NCI-H446 treated with DMSO at 0.1 percent for 48 hours (cell line): ENCODE measurements around the gene ACY1.

Source experiments
- DNase-seq: peaks from one replicate; lab custom pipeline; 2025; lab: John Stamatoyannopoulos, UW

The ACY1 gene

DNA sequence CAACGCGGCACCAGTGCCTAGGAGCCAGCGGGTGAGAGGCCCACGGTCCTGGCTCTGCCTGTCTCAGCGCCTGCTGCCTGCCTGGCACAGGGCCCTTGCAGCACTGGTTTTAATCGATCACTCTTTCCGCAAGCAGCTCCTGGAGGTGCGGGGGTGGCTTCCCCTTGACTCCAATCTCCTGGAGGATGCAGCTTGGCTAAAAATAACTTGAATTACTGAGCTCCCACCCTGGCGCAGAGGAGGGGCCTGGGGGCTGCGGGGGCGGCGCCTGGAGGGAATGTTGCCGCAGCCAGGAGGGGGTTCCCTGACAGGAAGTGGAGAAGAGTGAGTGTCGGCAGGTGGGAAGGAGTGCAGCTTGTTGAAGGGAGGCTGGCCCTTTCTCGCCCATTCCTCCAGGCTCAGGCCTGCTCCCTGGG is 22.2 kb downstream of the ACY1 start:
- DNase-seq, result no peak

DNA sequence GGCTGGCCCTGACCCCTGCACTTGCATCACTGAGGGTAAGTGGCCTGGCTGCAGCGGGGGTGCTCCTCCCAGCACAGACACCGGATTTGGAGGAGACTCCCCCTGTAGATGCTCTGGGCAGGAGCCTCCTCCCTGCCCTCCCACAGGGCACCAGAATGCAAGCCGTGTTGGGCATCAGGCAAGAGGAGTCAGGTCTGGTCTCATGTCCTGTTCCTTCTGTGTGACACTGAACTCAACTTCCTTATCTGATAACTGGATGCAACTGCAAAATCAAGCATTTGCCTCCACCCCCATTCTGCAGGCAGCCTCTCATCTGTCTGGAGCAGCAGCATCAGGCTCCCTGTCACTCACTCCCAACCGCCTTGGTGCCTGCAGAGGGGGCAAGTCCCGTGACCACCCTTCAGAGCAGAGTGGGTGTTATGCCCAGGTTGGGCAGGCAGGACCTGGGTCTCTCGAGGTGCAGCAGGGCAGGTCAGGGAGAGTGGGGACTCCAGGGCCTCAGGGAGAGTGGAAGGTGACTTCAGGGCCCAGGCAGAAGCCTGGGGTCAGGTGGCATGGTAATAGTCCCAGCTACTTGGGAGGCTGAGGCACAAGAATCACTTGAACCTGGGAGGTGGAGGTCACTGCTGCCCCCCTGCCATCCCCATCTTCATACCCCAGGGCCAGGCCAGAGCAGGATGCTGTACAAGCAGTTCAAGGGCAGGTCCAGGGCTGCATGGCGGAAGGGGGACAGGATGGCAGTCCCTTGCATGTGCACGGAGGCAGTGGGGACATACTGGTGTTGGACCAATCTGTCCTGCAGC is 22.9 kb downstream of the ACY1 start:
- DNase-seq, result no peak

DNA sequence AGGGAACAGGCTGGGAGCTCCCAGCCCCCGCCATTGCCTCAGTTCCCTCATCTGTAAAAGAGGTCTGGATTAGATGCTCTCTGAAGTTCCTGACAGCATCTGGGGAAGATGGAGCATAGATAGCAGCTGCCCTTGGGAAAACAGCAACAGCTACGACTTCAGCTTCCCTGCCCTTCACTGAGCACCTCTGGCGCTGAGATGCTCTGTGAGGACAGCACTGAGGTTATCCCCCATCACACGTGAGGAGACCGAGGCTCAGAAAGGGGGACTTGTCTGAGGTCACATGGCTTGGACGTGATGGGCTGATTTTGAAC is 23.4 kb downstream of the ACY1 start:
- DNase-seq, result no peak

DNA sequence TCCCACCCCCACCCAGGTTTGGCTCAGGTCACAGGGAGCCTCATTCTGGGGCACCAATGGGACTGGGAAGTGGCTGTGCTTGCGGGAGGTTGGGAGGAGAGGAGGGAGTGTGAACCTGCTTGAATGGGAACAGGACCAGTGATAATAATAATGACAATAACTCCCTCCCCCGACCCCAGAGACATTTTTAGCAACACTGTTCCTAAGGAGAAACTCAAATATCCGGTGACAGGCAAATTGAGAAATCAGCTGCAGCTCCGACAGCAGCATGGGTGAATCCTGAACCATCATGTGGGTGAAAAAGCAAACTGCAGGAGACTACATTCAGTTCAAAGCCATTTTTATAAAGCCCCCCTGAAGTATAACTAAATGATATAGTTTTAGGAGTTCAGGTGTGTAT is 24.0 kb downstream of the ACY1 start:
- no peak for DNase-seq

DNA sequence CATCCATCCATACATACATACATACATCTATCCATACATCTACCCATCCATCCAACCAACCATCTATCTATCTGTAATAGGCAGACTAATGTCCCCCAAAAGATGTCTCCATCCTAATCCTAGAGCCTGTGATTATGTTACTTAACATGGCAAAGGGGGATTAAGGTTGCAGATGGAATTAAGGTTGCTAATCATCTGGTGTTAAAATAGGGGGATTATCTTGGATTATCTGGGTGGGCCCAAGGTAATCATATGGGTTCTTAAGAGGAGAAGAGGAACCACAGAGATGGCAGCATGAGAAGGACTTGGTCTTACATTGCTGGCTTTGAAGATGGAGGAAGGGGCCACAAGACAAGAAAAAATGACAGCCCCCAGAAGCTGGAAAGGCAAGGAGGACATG is 27.1 kb downstream of the ACY1 start:
- DNase-seq, result no peak

DNA sequence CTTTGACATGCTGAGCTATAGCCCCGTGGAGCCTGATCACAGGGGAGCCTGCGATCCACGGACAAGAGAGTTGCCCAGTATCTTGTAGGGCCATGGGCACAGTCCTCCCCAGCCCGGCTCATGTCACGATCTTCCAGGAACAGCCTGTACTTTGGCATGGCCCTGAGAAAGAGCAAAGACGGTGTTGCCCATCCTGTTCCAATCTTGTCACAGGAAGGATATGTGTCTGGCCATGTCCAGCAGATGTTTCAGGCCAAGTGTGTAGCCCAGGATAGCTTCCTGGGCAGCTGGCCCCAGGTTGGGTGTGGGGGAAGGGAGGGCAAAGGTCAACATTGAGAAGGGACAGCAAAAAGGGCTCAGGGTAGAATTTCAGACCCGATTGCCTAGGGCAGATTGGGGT is 29.4 kb downstream of the ACY1 start:
- DNase-seq, result no peak

DNA sequence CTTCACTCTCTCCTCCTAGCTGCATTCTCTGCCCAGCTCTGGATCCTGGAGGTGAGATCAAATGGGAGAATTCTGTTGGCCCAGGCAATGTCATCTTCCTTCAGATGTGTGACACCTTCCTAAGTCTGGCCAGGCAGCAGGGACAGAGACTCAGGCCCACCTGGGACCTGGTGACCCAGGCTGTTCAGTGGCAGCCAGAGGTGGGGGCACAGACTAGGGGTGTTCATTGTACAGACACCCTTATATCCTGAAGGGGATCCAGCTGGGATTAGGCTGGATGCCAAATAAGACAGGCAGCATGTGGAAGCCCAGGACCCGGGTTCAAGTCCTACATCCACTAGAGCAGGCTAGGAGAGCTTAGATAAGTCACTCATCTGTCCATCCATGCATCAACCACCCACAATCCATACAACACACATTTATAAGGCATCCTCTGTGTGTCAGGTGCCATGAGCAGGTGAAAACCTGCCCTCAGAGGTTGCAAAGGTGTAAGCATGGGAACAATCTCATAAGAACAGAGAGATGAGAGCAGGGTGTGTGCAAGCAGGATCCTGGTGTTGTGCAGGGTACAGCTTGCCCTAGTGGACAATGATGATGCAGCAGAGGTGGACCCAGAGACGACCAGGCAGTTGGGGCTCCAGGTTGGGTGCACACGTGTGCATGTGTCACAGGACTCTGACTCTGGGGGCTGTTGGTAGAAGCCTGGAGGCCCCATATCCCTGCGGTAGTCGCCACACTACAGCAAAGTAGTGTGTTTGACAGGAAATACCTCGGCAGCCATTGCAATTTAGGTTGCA is 30.7 kb downstream of the ACY1 start:
- DNase-seq, result no peak

DNA sequence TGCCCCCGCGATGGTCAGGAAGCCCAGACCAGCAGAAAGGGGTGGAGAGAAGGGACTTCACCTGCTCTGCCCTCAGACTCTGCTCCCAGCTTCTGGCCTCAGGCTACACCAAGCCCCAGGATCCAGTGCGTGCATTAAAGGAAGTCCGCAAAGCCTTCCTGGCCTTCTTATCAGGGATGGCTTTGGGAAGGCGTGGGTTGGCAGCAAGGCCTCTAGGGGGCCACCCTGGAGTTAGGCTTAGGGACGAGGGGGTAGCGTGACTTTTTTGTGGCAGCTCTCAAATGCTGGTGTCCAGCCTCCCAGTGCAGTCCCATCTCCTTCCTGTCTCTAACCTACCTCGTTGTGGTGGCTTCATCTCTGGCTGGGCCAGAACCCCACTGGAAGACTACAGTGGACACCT is 31.3 kb downstream of the ACY1 start:
- DNase-seq, result no peak

DNA sequence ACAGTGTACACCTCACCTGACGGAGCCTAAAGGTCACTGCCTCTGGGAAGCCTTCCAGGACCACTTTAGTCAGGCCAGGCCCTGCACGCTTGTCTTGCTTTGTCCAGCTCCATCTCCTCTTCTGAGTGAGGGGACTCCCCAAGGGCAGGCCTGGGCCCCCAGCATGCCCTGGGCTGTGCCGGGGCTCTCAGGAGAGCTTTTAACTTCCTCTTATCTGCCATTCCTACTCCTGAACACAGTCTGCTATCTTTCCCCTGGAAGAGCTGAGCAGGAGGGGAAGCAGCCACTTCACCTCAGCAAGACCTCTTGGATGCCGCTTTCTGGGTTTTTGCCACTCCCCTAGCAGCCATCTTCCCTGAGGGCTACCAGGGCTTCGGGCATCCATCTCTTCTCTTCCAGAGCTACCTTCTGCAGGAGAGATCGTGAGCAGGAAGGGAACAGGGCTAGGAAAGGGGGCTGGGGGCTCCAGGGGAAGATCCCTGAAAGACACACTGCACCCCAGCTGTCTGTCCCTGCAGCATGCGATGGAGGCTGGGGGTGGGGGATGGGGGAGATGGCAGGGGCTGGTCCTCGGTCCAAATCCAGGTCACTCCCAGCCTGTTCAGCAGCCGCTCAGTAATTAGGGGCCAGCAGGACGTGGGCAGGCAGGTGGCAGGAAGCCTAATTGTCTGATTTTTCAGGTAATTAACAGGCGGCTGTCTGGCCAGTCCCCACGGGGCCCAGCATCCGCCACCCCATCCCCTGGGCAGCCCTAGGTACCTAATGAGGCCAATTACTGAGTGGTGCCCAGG is 32.3 kb downstream of the ACY1 start:
- DNase-seq, result no peak

DNA sequence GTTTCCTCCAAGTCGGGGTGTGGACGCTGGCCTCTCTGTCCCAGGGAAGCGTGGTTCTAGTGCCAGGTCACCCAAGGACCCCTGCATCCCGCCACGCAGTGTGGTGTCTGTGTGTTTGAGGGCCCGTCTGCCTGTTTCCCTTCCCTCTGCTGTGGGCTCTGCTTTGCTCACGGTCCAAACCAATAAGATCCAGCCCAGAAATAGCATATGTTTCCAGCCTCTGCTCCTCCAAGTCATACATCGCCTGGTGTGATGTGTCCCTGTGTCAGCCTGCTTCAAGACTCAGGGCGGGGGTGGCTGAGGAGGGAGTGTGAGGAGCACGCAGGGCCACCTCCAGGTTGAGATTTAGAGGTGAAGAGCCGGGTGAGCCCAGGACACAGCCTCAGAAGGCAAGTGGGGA is 34.3 kb downstream of the ACY1 start:
- no peak for DNase-seq

DNA sequence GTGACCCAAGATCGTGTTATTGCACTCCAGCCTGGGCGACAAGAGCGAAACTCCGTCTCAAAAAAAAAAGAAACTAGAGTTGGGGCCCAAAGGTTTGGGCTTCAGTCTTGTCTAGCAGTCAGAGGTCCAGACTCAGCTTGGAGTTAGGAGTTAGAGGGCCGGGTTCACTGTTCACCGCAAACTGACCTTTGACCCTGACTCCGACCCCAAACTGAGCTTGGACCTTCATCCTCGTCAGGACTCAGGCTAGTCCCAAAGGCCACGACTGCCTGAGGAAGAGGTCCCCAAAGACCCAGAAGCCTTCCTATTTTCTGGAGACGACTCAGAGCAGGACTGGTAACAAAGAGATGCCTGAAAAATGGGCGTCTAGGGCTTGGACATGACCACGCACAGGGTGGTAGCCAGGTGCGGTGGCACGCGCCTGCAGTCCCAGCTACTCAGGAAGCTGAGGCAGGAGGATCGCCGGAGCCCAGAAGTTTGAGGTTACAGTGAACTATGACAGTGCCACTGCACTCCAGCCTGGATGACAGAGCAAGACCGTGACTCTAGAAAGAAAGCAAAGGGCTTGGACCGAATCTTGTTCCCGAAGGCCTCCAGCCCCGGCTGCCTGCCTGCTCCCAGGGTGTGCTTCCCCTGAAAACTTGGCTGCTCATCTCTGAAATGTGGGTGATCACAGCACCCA is 35.1 kb downstream of the ACY1 start:
- DNase-seq, result no peak

DNA sequence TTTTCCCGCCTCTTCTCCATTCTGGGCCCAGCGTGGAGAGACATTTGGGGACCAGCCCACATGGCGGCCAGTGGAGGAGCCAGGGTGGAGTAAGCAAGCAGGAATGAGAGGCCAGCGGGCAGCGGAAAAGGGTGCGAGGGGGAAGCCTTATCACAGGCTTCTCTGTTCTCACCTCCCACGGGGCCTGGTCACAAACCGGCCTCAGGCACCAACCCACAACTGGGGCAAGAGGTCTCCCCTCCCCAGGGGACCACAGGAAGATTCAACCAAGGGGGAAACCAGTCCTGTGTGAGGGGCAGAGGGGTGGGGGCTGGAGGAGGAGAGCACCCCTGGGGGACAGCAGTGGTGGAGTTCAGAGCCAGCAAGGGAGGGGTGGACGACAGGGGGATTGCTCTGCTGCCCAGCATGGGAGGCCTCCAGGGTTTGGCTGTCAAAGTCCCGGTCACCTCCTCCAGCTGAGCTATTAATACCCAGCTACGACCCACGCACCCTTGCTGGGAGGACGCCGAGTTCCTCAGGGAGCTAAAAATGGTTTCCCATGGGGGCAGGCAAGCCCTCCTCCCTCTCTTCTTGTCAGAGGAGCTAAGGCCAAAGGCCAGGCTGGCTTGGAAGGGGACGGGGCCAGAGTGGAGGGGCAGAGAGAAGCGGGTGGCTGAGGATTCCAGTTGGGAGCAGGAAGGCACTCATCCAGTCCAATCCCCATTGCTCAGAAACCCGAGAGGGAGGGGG is 36.2 kb downstream of the ACY1 start:
- no peak for DNase-seq

DNA sequence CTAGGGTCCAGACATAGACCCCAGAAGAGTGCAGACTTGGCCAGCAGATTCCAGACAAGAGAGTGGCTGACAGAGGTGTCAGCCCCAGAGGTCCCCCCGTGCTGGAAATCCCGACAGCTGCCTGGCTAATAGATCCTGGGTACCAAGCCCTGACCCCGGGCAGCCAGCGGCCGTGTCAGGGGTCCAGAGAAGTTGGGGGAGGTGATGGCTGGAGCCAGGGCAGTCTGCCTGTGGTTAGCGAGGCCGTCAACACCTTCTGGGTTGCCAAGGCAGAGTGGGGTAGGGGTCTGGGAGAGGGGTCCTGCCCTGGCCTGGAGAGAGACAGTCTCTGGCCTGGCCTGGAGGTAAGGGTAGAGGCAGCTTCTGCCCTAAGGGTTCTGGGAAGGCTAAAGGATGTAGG is 37.5 kb downstream of the ACY1 start:
- DNase-seq, result no peak

DNA sequence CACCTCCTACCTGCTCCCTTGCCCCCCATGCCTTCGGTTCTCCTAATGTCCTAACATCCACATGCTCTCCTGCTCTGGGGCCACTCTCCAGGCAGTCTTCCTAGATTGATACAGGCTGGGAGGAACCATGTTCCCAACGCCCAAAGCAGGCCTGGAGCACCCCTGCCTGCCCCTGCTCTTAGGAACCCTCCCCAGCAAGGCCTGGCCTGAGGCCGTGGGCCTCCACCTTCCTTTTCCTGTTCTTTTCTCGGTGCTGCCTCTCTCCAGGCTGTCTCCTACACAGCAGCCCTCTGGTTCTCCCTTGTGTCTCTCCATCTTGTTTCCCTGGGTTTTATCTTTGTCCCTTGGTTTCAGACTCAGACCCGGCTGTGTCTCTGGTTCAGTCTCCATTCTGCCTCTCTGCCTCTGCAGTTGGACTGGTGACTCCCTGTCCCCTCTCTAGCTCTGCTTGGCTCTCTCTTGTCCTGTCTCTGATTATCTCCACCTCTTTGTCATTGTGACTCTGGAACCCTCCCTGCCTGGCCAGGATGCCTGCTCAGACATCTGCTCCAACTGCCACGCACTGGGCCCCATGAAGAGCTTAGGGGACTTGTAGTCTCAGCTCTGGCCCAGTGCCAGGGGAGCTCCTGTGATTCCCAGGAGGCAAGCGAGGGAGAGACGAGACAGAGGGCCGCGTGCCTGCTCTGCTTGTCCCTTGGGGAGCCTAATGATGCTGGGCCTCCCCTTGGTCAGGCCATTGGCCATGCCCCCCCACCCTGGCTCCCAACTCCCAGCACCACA is 38.3 kb downstream of the ACY1 start:
- no peak for DNase-seq

DNA sequence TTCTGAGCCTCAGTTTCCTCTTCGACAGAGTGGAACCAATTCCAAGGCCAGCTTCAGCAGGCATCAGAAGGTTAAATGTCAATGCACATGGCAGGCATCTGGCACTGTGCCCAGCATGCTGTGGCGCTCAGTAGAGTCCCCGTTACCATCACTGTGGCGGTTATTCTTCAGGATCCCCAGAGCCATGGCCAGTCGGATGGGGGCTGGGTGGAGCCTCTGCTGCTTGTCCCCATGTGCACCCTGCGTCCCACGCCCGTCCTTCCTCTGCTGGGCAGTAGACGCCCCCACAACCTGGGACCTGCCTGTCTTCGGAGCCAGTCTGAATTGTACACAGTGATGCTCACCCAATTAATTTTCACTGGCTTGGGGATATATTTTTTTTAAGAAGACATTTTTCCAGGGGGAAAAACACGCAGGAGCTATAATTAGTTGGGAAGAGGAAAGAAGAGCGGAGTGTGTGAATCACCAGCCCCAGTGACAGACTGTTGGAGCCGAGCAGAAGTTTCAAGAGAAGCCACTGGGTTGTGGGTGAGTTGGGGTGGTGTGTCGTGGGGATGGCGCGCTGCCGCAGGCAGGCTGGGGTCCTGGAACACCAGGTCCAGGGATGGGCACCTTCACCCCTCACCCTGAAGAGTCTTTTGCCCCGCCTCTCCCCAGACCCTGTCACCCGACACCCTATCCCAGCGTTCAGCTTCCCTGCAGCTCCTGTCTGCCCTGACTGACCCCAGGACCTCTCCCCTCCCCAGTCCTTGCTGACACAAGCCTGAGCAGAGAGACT is 39.2 kb downstream of the ACY1 start:
- no peak for DNase-seq

DNA sequence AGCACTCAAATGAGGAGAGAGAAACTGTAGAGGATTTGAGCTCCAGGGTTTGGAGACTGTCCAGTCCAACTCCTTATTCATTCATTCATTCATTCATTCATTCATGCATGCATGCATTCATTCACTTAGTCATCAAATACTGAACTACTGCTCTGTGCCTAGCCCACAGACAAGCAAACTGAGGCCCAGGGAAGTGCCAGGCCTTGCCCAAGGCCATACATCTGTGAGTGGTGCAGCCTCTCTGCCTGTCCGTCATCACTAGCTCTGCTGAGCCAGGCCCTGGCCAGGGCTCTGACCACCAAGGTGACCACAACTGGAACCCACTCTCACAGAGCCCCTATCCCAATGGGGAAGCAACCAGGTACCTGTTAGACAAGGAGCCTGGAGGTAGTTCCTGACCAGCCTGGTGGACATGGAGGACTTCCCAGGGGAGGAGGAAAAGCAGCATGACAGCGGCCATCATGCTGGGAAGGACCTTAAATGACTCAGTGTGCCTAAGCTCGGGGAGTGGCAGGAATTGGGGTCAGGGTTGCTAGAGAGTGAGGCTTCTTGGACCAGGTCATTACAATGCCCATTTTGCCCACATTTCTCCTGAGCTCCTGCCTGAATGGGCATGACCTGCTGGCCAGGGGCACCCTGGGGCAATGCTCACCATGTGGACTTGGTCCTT is 39.9 kb downstream of the ACY1 start:
- DNase-seq, result no peak

DNA sequence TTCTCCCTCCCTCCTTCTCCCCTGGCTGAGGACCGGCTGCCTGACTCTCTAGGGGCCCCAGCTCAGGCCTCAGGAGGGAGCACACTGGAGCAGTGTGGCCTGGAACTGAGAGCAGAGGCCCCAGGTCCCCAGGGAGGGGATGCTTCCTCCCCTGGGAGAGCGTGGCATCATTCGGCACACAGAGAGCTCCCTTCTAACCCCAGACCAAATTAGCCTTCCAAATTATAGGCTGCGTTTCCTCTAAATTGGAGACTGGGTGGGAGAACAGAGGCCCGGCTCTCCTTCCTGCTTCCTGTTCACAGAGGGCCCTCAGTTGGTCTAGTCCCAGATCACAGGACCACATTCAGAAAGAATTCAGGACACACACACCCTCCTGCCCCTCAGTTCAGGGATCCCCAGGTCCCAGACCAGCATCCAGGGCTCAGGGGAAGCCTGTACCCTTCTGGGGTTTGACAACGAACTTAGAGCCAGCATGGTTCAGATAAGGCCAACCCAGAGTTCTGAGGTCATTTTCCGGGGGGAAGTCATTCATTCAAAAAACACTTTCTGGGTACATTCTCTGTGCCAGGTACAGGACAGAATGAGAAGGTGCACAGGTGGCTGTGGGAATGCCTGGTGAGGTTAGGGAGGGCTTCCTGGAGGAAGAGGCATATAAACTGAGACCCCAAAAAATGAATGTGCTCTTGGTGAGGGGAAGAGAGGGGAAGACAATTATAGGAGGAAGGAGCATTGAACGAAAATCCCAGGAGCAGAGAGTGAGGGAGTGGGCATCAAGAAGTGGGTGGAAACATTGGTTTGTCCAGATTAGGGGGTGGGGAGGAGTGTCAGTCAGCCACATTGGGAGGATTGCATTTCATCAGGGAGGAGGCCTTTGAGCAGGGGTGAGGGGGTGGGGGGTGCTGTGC is 40.8 kb downstream of the ACY1 start:
- DNase-seq, result no peak

DNA sequence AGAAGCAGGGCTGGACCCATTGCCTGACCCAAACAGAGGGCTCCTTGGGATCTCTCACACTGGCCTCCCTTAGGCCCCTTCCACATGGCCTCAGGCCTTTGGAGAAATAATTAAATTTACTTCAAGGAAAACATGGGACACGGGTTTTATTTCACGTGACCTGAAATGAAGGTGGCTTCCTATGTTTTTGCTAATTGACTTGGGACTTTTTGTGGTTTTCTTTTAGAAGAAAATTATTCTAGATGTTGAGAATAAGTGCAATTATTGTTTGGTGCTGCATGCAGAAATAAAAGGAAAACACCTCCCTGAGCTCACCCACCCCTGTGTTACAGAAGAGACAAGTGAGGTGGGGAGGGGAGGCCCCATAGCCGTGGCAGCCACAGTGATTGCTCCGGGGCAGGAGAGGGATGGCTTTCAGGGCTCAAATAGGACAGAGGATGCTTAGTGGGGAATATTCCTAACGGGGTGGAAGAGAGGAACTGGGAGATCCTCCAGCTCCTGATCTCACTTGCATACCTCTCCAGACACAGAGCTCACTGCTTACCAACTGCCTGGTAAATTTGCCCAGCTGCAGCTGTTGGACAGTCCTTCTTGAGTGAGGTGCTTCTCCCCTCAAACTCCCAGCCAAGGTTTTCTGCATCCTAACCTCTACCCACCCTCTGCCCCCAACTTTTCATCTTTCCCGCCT is 41.6 kb downstream of the ACY1 start:
- no peak for DNase-seq
